NCI-H2196 treated with DMSO at 0.1 percent for 48 hours (cell line): ENCODE results near the gene MCRIP2.
"Not testable (repeated sequence)": the region's sequence is repeated elsewhere in the genome, so short reads cannot be mapped to it uniquely, and the experiment has no call there.

ENCODE experiments used
- DNase-seq: peaks from one replicate; lab custom pipeline; 2025; ENCODE audit not compliant: unreplicated experiment; lab: John Stamatoyannopoulos, UW

MCRIP2 gene

GRCh38 chr16:641326-642188 is at the start of gene MCRIP2:
TSS of gene MCRIP2 (plus strand) at chr16:641828. CDS start at chr16:641992, 164 bp downstream.
- peak; percentile 66 for DNase-seq

GRCh38 chr16:591892-592517 is 49.6 kb upstream of the MCRIP2 start:
- no peak for DNase-seq

- DNase-seq = peak; percentile 88
Observed at GRCh38 chr16:592518-593306, 48.9 kb upstream of the MCRIP2 start.

- peak; percentile 75 for DNase-seq
Observed at GRCh38 chr16:593406-593805, 48.2 kb upstream of the MCRIP2 start.

- no peak for DNase-seq
Observed at GRCh38 chr16:593807-594206, 47.8 kb upstream of the MCRIP2 start.

- DNase-seq = no peak
Observed at GRCh38 chr16:595094-595528, 46.5 kb upstream of the MCRIP2 start.

- peak; percentile 45 for DNase-seq
Observed at GRCh38 chr16:595942-596735, 45.5 kb upstream of the MCRIP2 start.

- no peak for DNase-seq
Observed at GRCh38 chr16:596736-597060, 44.9 kb upstream of the MCRIP2 start.

GRCh38 chr16:597655-598054 is 44.0 kb upstream of the MCRIP2 start:
- DNase-seq = not testable (repeated sequence)

GRCh38 chr16:598823-599739 is 42.5 kb upstream of the MCRIP2 start:
- no peak for DNase-seq

GRCh38 chr16:600781-601180 is 40.8 kb upstream of the MCRIP2 start:
- DNase-seq = no peak

- DNase-seq = no peak
Observed at GRCh38 chr16:603933-604332, 37.7 kb upstream of the MCRIP2 start.

- DNase-seq = no peak
Observed at GRCh38 chr16:606656-607307, 34.8 kb upstream of the MCRIP2 start.

- no peak for DNase-seq
Observed at GRCh38 chr16:608019-608418, 33.6 kb upstream of the MCRIP2 start.

- DNase-seq = no peak
Observed at GRCh38 chr16:609316-609715, 32.3 kb upstream of the MCRIP2 start.

GRCh38 chr16:609984-610383 is 31.6 kb upstream of the MCRIP2 start:
- DNase-seq = no peak

- DNase-seq = peak; percentile 23
Observed at GRCh38 chr16:610513-611381, 30.9 kb upstream of the MCRIP2 start.

GRCh38 chr16:615122-615521 is 26.5 kb upstream of the MCRIP2 start:
- no peak for DNase-seq
